ENCODE data around the gene PPME1.

Gene PPME1

GRCh38 chr11:74284466-74284865, 113.4 kb downstream of the PPME1 start:
- DNase-seq = no peak

- DNase-seq = no peak
These were observed 117.1 kb downstream of the PPME1 start for GRCh38 chr11:74288161-74288560.

- no peak for DNase-seq
These were observed 117.8 kb downstream of the PPME1 start for GRCh38 chr11:74288911-74289310.

- DNase-seq = no peak
These were observed 126.4 kb downstream of the PPME1 start for GRCh38 chr11:74297484-74297883.

- DNase-seq = no peak
These were observed 127.9 kb downstream of the PPME1 start for GRCh38 chr11:74299015-74299414.

Measured in activated naive CD4-positive, alpha-beta T cell treated with Interleukin-2 at 50 U/mL for 16 hours (primary cell).